DOHH2 (cell line): ENCODE results near the gene AGO3.

Source experiments
- H3F3A ChIP-seq: fragments of 200-600 bp; sonication (generic), shearing (Covaris generic); 2 replicates; pipeline ENCODE4 v1.6.0; 2016; ENCODE audit warnings: antibody characterized with exemption, mild to moderate bottlenecking; ENCODE audit not compliant: control insufficient read depth, insufficient read depth
- H3K27ac ChIP-seq: fragments of 200-600 bp; sonication (generic); 2 replicates; pipeline ENCODE4 v1.5.1; 2014; ENCODE audit warnings: low read depth, mild to moderate bottlenecking, low read length, moderate library complexity
- H3K27me3 ChIP-seq: fragments of 200-600 bp; sonication (generic); 2 replicates; pipeline ENCODE4 v1.6.1; 2014; ENCODE audit warnings: mild to moderate bottlenecking, low read length, mixed read lengths; ENCODE audit not compliant: control insufficient read depth
- H3K36me3 ChIP-seq: fragments of 200-600 bp; sonication (generic); 2 replicates; pipeline ENCODE4 v1.6.1; 2014; ENCODE audit warnings: mild to moderate bottlenecking, low read length, moderate library complexity, mixed read lengths; ENCODE audit not compliant: control insufficient read depth
- H3K4me1 ChIP-seq: fragments of 200-600 bp; sonication (generic); 2 replicates; pipeline ENCODE4 v1.6.1; 2014; ENCODE audit warnings: mild to moderate bottlenecking, low read length, mixed read lengths; ENCODE audit not compliant: control insufficient read depth
- H3K4me2 ChIP-seq: fragments of 200-600 bp; sonication (generic); 2 replicates; pipeline ENCODE4 v1.6.0; 2014; ENCODE audit warnings: mild to moderate bottlenecking, low read length, moderate library complexity
- H3K4me3 ChIP-seq: fragments of 200-600 bp; sonication (generic); 2 replicates; pipeline ENCODE4 v1.5.1; 2014; ENCODE audit warnings: mild to moderate bottlenecking, low read length, mixed read lengths
- H3K79me2 ChIP-seq: fragments of 200-600 bp; sonication (generic); 2 replicates; pipeline ENCODE4 v1.6.1; 2014; ENCODE audit warnings: mild to moderate bottlenecking, low read length, mixed read lengths; ENCODE audit not compliant: control insufficient read depth
- H3K9me2 ChIP-seq: fragments of 200-600 bp; sonication (generic); replicated peaks from 2 replicates; pipeline ENCODE4 v1.6.1; 2014; ENCODE audit warnings: mild to moderate bottlenecking, low read length, mixed read lengths; ENCODE audit not compliant: control insufficient read depth
- H3K9me3 ChIP-seq: fragments of 200-600 bp; sonication (generic); 2 replicates; pipeline ENCODE4 v1.6.1; 2014; ENCODE audit warnings: antibody characterized with exemption, low read length, mixed read lengths; ENCODE audit not compliant: control insufficient read depth, insufficient read depth
- H4K20me1 ChIP-seq: fragments of 200-600 bp; sonication (generic); 2 replicates; pipeline ENCODE4 v1.6.0; 2014; ENCODE audit warnings: low read depth, mild to moderate bottlenecking, antibody characterized with exemption, low read length, moderate library complexity; ENCODE audit not compliant: control insufficient read depth, insufficient read depth
- EZH2phosphoT487 ChIP-seq: fragments of 200-600 bp; sonication (generic); IDR thresholded peaks from 2 replicates; pipeline ENCODE4 v1.6.1; 2017; ENCODE audit warnings: borderline replicate concordance, mild to moderate bottlenecking, antibody characterized with exemption, low read length, moderate library complexity, mixed read lengths
- TF ChIP-seq, protein P1 (sequence below): fragments of 200-600 bp; sonication (generic); IDR thresholded peaks from one replicate; pipeline ENCODE4 v1.5.1; 2014; ENCODE audit warnings: antibody characterized with exemption, mild to moderate bottlenecking, low read depth, low read length; ENCODE audit not compliant: poor library complexity, severe bottlenecking

Gene AGO3

GRCh38 chr1:36119456-36119855, 188.6 kb downstream of the AGO3 start:
- Histone ChIP-seq H3K9me3 (no peaks in the 10 kb centered on the region), H3K4me1 (peaks cover 17% of the 10 kb centered on the region), H3K36me3 (no peaks in the 10 kb centered on the region), H3K27me3 (peaks cover 21% of the 10 kb centered on the region), H3K4me3 (no peak overlapping the region), H3K4me2 (no peak overlapping the region), H3K9me2 (no peaks in the 10 kb centered on the region), H4K20me1 (no peaks in the 10 kb centered on the region), H3K79me2 (no peaks in the 10 kb centered on the region), H3K27ac (no peak overlapping the region), H3F3A (no peaks in the 10 kb centered on the region)
- TF ChIP-seq, protein P1, sequence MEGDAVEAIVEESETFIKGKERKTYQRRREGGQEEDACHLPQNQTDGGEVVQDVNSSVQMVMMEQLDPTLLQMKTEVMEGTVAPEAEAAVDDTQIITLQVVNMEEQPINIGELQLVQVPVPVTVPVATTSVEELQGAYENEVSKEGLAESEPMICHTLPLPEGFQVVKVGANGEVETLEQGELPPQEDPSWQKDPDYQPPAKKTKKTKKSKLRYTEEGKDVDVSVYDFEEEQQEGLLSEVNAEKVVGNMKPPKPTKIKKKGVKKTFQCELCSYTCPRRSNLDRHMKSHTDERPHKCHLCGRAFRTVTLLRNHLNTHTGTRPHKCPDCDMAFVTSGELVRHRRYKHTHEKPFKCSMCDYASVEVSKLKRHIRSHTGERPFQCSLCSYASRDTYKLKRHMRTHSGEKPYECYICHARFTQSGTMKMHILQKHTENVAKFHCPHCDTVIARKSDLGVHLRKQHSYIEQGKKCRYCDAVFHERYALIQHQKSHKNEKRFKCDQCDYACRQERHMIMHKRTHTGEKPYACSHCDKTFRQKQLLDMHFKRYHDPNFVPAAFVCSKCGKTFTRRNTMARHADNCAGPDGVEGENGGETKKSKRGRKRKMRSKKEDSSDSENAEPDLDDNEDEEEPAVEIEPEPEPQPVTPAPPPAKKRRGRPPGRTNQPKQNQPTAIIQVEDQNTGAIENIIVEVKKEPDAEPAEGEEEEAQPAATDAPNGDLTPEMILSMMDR: no peak
- TF ChIP-seq EZH2phosphoT487: no peak
